Mucosa of descending colon (tissue), 3 donors: Measurements from ENCODE around the gene RUNX1. TPM values are rescaled to one million over a fixed set of nuclear protein-coding genes. Genes with fewer than 3 reads are reported as not detected.
A peak's percentile ranks its signal among the peaks of the same experiment; 100 is the strongest.

Experiments used
- ATAC-seq: fragments of 200-7000 bp; cut with Tn5 transposase; one replicate; pipeline ENCODE4 v1.9.1; 2020; ENCODE audit warnings: mild to moderate bottlenecking, moderate library complexity
- DNase-seq, 3 donors: peaks; one replicate each; pipeline ENCODE4 v3.0.0-alpha.2; 2020
- H3K36me3 ChIP-seq: fragments of 200-600 bp; one replicate; pipeline ENCODE4 v1.8.0; 2021; ENCODE audit warnings: low read depth, mild to moderate bottlenecking
- H3K4me1 ChIP-seq: fragments of 200-600 bp; one replicate; pipeline ENCODE4 v1.8.0; 2021; ENCODE audit warnings: low read depth, mild to moderate bottlenecking
- H3K4me3 ChIP-seq: fragments of 200-600 bp; one replicate; pipeline ENCODE4 v1.8.0; 2021; ENCODE audit warnings: mild to moderate bottlenecking
- H3K9me3 ChIP-seq: fragments of 200-600 bp; one replicate; pipeline ENCODE4 v1.8.0; 2021; ENCODE audit warnings: mild to moderate bottlenecking
- CTCF ChIP-seq: fragments of 200-600 bp; IDR thresholded peaks from one replicate; pipeline ENCODE4 v1.8.0; 2022; ENCODE audit warnings: antibody characterized with exemption, mild to moderate bottlenecking
- intact Hi-C, 2 donors: fragments of 100-400 bp; cut with DNase I in 1 of 2; cut with micrococcal nuclease in 1 of 2; formaldehyde crosslinking; loops; one replicate each; pipeline versions ENCODE4 v1.11.0 to v1.11.1; 2022; cut with DNase I, micrococcal nuclease
- total RNA-seq, 3 donors: library from RNA; stranded (reverse); fragmentation: NEBNext Ultra II Directional in 2 of 3; extraction: Animal tissue kit (Norgen Biotek cat#: 25700) in 2 of 3; gene quantifications; one replicate each; pipeline versions ENCODE4 v1.2.1 to v1.2.4, GENCODE V29; 2021 to 2023
- donor health status: DM: no; HTN: no; CAD: no; lungs with moderate emphysema.
- donor health status: DM: no; HTN: no; CAD: no.
- donor health status: DM: no; HTN: yes; CAD: no.

Gene RUNX1
- total RNA-seq, 3 donors from 2014 or later = 16.5 to 29.4 (median 24.0) TPM

GRCh38 chr21:34909492-34910292 lies 139.4 kb downstream of the RUNX1 start:
- no peak overlapping the region for H3K4me3 ChIP-seq
- H3K36me3 ChIP-seq = no peaks in the 10 kb centered on the region
- ATAC-seq (no peak), DNase-seq (no peak)
- H3K4me1 ChIP-seq = peaks cover 10% of the 10 kb centered on the region
- TF ChIP-seq CTCF = no peak
- H3K9me3 ChIP-seq = no peaks in the 10 kb centered on the region
- intact Hi-C loops = no loop called here

- DNase-seq = no peak
- intact Hi-C loops = no loop called here
- no peaks in the 10 kb centered on the region for H3K36me3 ChIP-seq
Observed at GRCh38 chr21:34908419-34909055, 140.6 kb downstream of the RUNX1 start.

GRCh38 chr21:34907461-34908418 lies 141.4 kb downstream of the RUNX1 start:
- Histone ChIP-seq H3K4me1 (peaks cover 10% of the 10 kb centered on the region), H3K4me3 (no peak overlapping the region), H3K36me3 (no peaks in the 10 kb centered on the region), H3K9me3 (no peaks in the 10 kb centered on the region)
- intact Hi-C loops = no loop called here
- DNase-seq (no peak), ATAC-seq (no peak)
- no peak for TF ChIP-seq CTCF

More at GRCh38 chr21:34908419-34909055, 140.6 kb downstream of the RUNX1 start:
- Histone ChIP-seq H3K4me3 (no peak overlapping the region), H3K9me3 (no peaks in the 10 kb centered on the region), H3K4me1 (peaks cover 10% of the 10 kb centered on the region)
- no peak for TF ChIP-seq CTCF
- ATAC-seq = peak; percentile 67

GRCh38 chr21:34906401-34906800 lies 142.7 kb downstream of the RUNX1 start:
- ATAC-seq = no peak
- intact Hi-C loops = no loop called here
- H3K4me3 ChIP-seq = no peak overlapping the region
- TF ChIP-seq CTCF = no peak
- no peaks in the 10 kb centered on the region for H3K36me3 ChIP-seq
- H3K9me3 ChIP-seq = no peaks in the 10 kb centered on the region
- no peak for DNase-seq
- H3K4me1 ChIP-seq = peaks cover 10% of the 10 kb centered on the region

- DNase-seq (no peak), ATAC-seq (no peak)
- no peak for TF ChIP-seq CTCF
- Histone ChIP-seq H3K4me1 (peaks cover 10% of the 10 kb centered on the region), H3K36me3 (no peaks in the 10 kb centered on the region), H3K4me3 (no peak overlapping the region), H3K9me3 (no peaks in the 10 kb centered on the region)
- intact Hi-C loops = no loop called here
Observed at GRCh38 chr21:34905218-34905537, 143.9 kb downstream of the RUNX1 start.
